ENCODE results near the gene BRWD1. TPM values are rescaled to one million over a fixed set of nuclear protein-coding genes. Genes with fewer than 3 reads are reported as not detected.

The BRWD1 gene
- total RNA-seq, 2 experiments from 2014 or later: 84.7 to 92.2 TPM

GRCh38 chr21:39144191-39144590 lies 169.2 kb downstream of the BRWD1 start:
- no peak overlapping the region for H3K4me3 Mint-ChIP-seq
- DNase-seq (no peak), ATAC-seq (ENCODE audit: poor library complexity) (no peak)
- H3K9me3 Mint-ChIP-seq: no peaks in the 10 kb centered on the region
- no peaks in the 10 kb centered on the region for H3K36me3 Mint-ChIP-seq (ENCODE audit: low read depth)
- no peaks in the 10 kb centered on the region for H3K27me3 Mint-ChIP-seq
- H3K27ac Mint-ChIP-seq: no peak overlapping the region
- no peaks in the 10 kb centered on the region for H3K9me3 ChIP-seq (ENCODE audit: control insufficient read depth in 1 of 2, insufficient read depth in 1 of 2, low read length in 2 of 2)
- no peak for TF ChIP-seq CTCF (IDR thresholded peaks at IDR 0.05)
- H3K4me1 ChIP-seq (ENCODE audit: insufficient read depth, low read length): no peaks in the 10 kb centered on the region
- no peaks in the 10 kb centered on the region for H3K4me1 Mint-ChIP-seq (ENCODE audit: low read depth)
- intact Hi-C loops (cut with DNase I, micrococcal nuclease): no loop called here
- H3K27ac ChIP-seq (ENCODE audit: low read depth in 1 of 2, low read length in 2 of 2): no peak overlapping the region
- ChIA-PET CTCF (no interaction called here), POLR2A (no interaction called here)
- H3K27me3 ChIP-seq (ENCODE audit: control insufficient read depth in 1 of 2, insufficient read depth in 2 of 2, low read length in 2 of 2): peaks cover 0 to 2% of the 10 kb centered on the region in 2 experiments
- no peak overlapping the region for H3K4me3 ChIP-seq (ENCODE audit: low read length)
- no peaks in the 10 kb centered on the region for H3K36me3 ChIP-seq (ENCODE audit: insufficient read depth, low read length)

GRCh38 chr21:39142972-39143371 lies 170.5 kb downstream of the BRWD1 start:
- Mint-ChIP-seq H3K4me3 (no peak overlapping the region), H3K27me3 (peaks cover 4% of the 10 kb centered on the region), H3K27ac (no peak overlapping the region), H3K9me3 (no peaks in the 10 kb centered on the region), H3K36me3 (ENCODE audit: low read depth) (no peaks in the 10 kb centered on the region), H3K4me1 (ENCODE audit: low read depth) (no peaks in the 10 kb centered on the region)
- DNase-seq (no peak), ATAC-seq (ENCODE audit: poor library complexity) (no peak)
- ChIA-PET CTCF (no interaction called here), POLR2A (no interaction called here)
- Histone ChIP-seq H3K27me3 (ENCODE audit: control insufficient read depth in 1 of 2, insufficient read depth in 2 of 2, low read length in 2 of 2) (peaks cover 0 to 2% of the 10 kb centered on the region in 2 experiments), H3K36me3 (ENCODE audit: insufficient read depth, low read length) (no peaks in the 10 kb centered on the region), H3K4me3 (ENCODE audit: low read length) (no peak overlapping the region), H3K27ac (ENCODE audit: low read depth in 1 of 2, low read length in 2 of 2) (no peak overlapping the region), H3K4me1 (ENCODE audit: insufficient read depth, low read length) (no peaks in the 10 kb centered on the region), H3K9me3 (ENCODE audit: control insufficient read depth in 1 of 2, insufficient read depth in 1 of 2, low read length in 2 of 2) (no peaks in the 10 kb centered on the region)
- TF ChIP-seq CTCF (IDR thresholded peaks at IDR 0.05): no peak
- intact Hi-C loops (cut with DNase I, micrococcal nuclease): no loop called here

- H3K27me3 Mint-ChIP-seq: peaks cover 4% of the 10 kb centered on the region
- no peak overlapping the region for H3K4me3 Mint-ChIP-seq
- ChIA-PET POLR2A (no interaction called here), CTCF (no interaction called here)
- no peak for TF ChIP-seq CTCF (IDR thresholded peaks at IDR 0.05)
- ATAC-seq (ENCODE audit: poor library complexity) (no peak), DNase-seq (no peak)
- no peaks in the 10 kb centered on the region for H3K36me3 Mint-ChIP-seq (ENCODE audit: low read depth)
- no peaks in the 10 kb centered on the region for H3K36me3 ChIP-seq (ENCODE audit: insufficient read depth, low read length)
- no peak overlapping the region for H3K27ac ChIP-seq (ENCODE audit: low read depth in 1 of 2, low read length in 2 of 2)
- peaks cover 0 to 2% of the 10 kb centered on the region in 2 experiments for H3K27me3 ChIP-seq (ENCODE audit: control insufficient read depth in 1 of 2, insufficient read depth in 2 of 2, low read length in 2 of 2)
- no peaks in the 10 kb centered on the region for H3K9me3 Mint-ChIP-seq
- no peaks in the 10 kb centered on the region for H3K4me1 ChIP-seq (ENCODE audit: insufficient read depth, low read length)
- intact Hi-C loops (cut with DNase I, micrococcal nuclease): no loop called here
- H3K4me1 Mint-ChIP-seq (ENCODE audit: low read depth): no peaks in the 10 kb centered on the region
- H3K9me3 ChIP-seq (ENCODE audit: control insufficient read depth in 1 of 2, insufficient read depth in 1 of 2, low read length in 2 of 2): no peaks in the 10 kb centered on the region
- no peak overlapping the region for H3K4me3 ChIP-seq (ENCODE audit: low read length)
- no peak overlapping the region for H3K27ac Mint-ChIP-seq
These were observed 171.9 kb downstream of the BRWD1 start for GRCh38 chr21:39141502-39141901.

All from CD4-positive, alpha-beta T cell (primary cell).